Naive B cell (primary cell): ENCODE results near the gene PHKG1. TPM values are rescaled to one million over a fixed set of nuclear protein-coding genes. Genes with fewer than 3 reads are reported as not detected.
"Not testable (repeated sequence)": the region's sequence is repeated elsewhere in the genome, so short reads cannot be mapped to it uniquely, and the experiment has no call there.

Experiments
- ATAC-seq, 2 donors: fragments of 150-1000 bp; cut with Tn5 transposase; 2 replicates each; pipeline ENCODE4 v1.10.0; 2021; ENCODE audit warnings: low read depth in 2 of 2, mild to moderate bottlenecking in 2 of 2, moderate library complexity in 2 of 2
- DNase-seq: peaks from one replicate; pipeline ENCODE4 v3.0.0; 2022
- H3K27ac Mint-ChIP-seq, 6 donors: one replicate each; pipeline ENCODE4 v1.8.0; 2020 to 2022; ENCODE audit warnings: mild to moderate bottlenecking in 6 of 6, mixed read lengths in 6 of 6, moderate library complexity in 5 of 6, inconsistent platforms in 2 of 6
- H3K27me3 Mint-ChIP-seq, 3 donors: one replicate each; pipeline ENCODE4 v1.8.0; 2021 to 2022; ENCODE audit warnings: mixed read lengths in 3 of 3, mild to moderate bottlenecking in 1 of 3
- H3K36me3 Mint-ChIP-seq, 2 donors: one replicate each; pipeline ENCODE4 v1.8.0; 2020 to 2022; ENCODE audit warnings: mixed read lengths in 2 of 2, inconsistent platforms in 1 of 2, mild to moderate bottlenecking in 1 of 2
- H3K4me1 Mint-ChIP-seq, 3 donors: one replicate each; pipeline ENCODE4 v1.8.0; 2020 to 2022; ENCODE audit warnings: mixed read lengths in 3 of 3, inconsistent platforms in 1 of 3, mild to moderate bottlenecking in 1 of 3, moderate library complexity in 1 of 3
- H3K4me3 Mint-ChIP-seq, 8 donors: one replicate each; pipeline ENCODE4 v1.8.0; 2020 to 2022; ENCODE audit warnings: mild to moderate bottlenecking in 8 of 8, mixed read lengths in 8 of 8, moderate library complexity in 8 of 8, inconsistent platforms in 2 of 8
- H3K9me3 Mint-ChIP-seq, 7 donors: one replicate each; pipeline ENCODE4 v1.8.0; 2020 to 2022; ENCODE audit warnings: mixed read lengths in 7 of 7, mild to moderate bottlenecking in 5 of 7, inconsistent platforms in 2 of 7, moderate library complexity in 1 of 7
- polyA plus RNA-seq, 6 donors: library from polyadenylated mRNA; unstranded; fragments of 300-500 nt; fragmentation: Illumina TruSeq; gene quantifications; one replicate each; pipeline ENCODE4 v1.2.3, GENCODE V29; 2021; ENCODE audit warnings: low read depth in 6 of 6

Gene PHKG1
- polyA plus RNA-seq, 6 donors from 2014 or later: 0.15 to 0.63 (median 0.41) TPM; not detected in 1

- Mint-ChIP-seq H3K4me1 (peaks cover 4 to 7% (median 5%) of the 10 kb centered on the region in 3 donors), H3K9me3 (no peaks in the 10 kb centered on the region), H3K36me3 (peaks cover 0 to 9% of the 10 kb centered on the region in 2 donors), H3K27me3 (no peaks in the 10 kb centered on the region), H3K4me3 (no peak overlapping the region), H3K27ac (no peak overlapping the region)
- ATAC-seq (no peak), DNase-seq (no peak)
Observed at GRCh38 chr7:56078196-56078595, 14.6 kb downstream of the PHKG1 start.

DNA sequence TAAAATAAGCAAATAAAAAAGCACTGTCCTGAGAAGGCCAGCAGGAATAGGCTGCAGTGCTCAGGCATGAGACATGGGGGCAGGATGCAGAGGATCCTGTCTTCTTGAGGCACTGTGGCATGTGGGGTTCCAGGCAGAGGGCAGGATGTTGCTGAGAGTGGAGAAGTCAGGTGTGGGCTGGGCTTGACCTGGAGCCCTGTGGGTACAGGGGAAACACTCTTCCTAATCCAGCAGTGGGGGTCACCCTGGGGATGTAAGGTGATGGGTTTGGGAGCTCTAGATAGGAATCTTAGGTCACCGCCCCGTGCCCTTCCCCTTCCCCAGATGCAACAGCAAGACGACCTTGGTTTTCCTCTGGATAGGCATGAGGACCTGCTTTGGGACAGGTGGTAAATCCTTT is 15.1 kb downstream of the PHKG1 start:
- H3K27ac Mint-ChIP-seq: peak overlapping the region in 1 of 6 donors; percentile 47
- no peaks in the 10 kb centered on the region for H3K27me3 Mint-ChIP-seq
- no peak overlapping the region for H3K4me3 Mint-ChIP-seq
- H3K36me3 Mint-ChIP-seq: peaks cover 0 to 14% of the 10 kb centered on the region in 2 donors
- no peaks in the 10 kb centered on the region for H3K9me3 Mint-ChIP-seq
- DNase-seq: no peak
- peaks cover 4 to 12% (median 8%) of the 10 kb centered on the region in 3 donors for H3K4me1 Mint-ChIP-seq
- ATAC-seq: no peak

DNA sequence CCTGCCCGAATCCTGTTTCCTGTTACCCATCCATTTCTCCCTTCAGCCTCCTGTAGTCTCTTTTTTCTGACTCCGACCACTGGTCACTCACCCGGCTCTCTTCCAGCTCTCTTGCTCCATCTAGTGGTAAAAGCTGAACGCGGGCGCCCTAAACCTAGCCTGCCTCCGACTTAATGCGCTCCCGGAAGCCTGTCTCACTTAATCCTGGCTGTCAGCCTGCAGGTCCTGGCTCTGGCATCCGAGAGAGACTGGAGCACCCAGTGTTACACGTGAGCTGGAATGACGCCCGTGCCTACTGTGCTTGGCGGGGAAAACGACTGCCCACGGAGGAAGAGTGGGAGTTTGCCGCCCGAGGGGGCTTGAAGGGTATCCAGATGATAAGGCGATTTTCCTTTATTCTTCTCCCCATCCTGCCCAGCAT is 18.4 kb downstream of the PHKG1 start:
- peak overlapping the region in 1 of 8 donors; percentile 16 for H3K4me3 Mint-ChIP-seq
- H3K9me3 Mint-ChIP-seq: no peaks in the 10 kb centered on the region
- no peaks in the 10 kb centered on the region for H3K27me3 Mint-ChIP-seq
- peak; percentile 82 to 88 for ATAC-seq
- H3K4me1 Mint-ChIP-seq: peaks cover 4 to 12% (median 8%) of the 10 kb centered on the region in 3 donors
- peak overlapping the region in 4 of 6 donors; percentile 5 to 78 (median 33) for H3K27ac Mint-ChIP-seq
- peaks cover 5 to 12% of the 10 kb centered on the region in 2 donors for H3K36me3 Mint-ChIP-seq
- DNase-seq: peak; percentile 63

- Mint-ChIP-seq H3K36me3 (peaks cover 5 to 16% of the 10 kb centered on the region in 2 donors), H3K4me1 (peaks cover 17 to 21% (median 19%) of the 10 kb centered on the region in 3 donors), H3K27ac (peak overlapping the region in 1 of 6 donors; percentile 5), H3K4me3 (peak overlapping the region in 2 of 8 donors; percentile 60 to 74)
- not testable (repeated sequence) for DNase-seq, ATAC-seq, H3K27me3 Mint-ChIP-seq, H3K9me3 Mint-ChIP-seq
Observed at GRCh38 chr7:56066376-56066775, 26.4 kb downstream of the PHKG1 start.

DNA sequence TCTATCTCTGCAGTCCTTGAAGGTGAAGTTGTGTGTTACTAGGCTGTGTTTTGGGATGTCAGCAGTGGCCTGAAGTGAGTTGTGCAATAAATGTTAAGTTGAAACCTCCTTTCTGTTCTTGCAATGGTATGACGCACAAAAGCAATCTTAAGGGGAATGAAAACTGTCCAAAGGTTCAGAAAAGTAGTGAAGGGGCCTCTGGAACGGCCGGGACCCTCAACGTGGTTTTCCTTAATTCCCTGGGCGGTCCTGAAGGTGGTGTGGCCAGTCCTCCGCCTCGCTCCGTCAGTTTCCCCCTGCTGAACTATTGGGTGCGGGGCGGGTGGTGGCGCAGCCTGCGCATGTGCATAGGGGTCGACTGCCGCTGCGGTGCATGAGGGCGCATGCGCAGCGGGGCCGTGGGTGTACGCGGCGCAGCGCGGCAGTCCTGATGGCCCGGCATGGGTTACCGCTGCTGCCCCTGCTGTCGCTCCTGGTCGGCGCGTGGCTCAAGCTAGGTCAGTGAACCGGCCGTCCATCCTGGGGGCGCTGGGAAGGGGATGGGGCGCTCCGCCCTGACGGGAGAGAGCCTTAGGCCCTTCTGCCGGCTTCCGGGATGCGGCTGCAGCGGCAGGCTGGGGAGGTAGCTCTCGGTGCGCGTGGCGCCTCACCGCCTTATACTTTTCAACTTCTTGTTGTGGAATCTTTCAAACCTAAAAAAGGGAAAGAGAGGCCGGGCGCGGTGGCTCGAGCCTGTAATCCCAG is 28.7 kb downstream of the PHKG1 start, which contains the start of gene SUMF2:
Gene SUMF2, plus strand, starts transcription at position 405 of the 744 bp plus-strand sequence. Its CDS starts 26 bp downstream, at position 431.
- peaks cover 17 to 21% (median 19%) of the 10 kb centered on the region in 3 donors for H3K4me1 Mint-ChIP-seq
- peak within 1 kb of the TSS; percentile 49 to 96 (median 94) for H3K27ac Mint-ChIP-seq
- peak; percentile 91 for DNase-seq
- H3K36me3 Mint-ChIP-seq: peaks cover 0 to 16% of the 10 kb centered on the region in 2 donors
- peak; percentile 87 to 93 for ATAC-seq
- peak within 1 kb of the TSS; percentile 85 to 99 (median 94) for H3K4me3 Mint-ChIP-seq
- no peaks in the 10 kb centered on the region for H3K27me3 Mint-ChIP-seq
- H3K9me3 Mint-ChIP-seq: no peaks in the 10 kb centered on the region

GRCh38 chr7:56063500-56063881 is 29.3 kb downstream of the PHKG1 start:
- Mint-ChIP-seq H3K36me3 (peaks cover 1 to 16% of the 10 kb centered on the region in 2 donors), H3K9me3 (no peaks in the 10 kb centered on the region), H3K4me3 (peak overlapping the region; percentile 85 to 99 (median 94)), H3K27me3 (no peaks in the 10 kb centered on the region), H3K4me1 (peaks cover 17 to 21% (median 19%) of the 10 kb centered on the region in 3 donors), H3K27ac (peak overlapping the region; percentile 49 to 96 (median 92))
- no peak for DNase-seq
- ATAC-seq: no peak

GRCh38 chr7:56062382-56062781 is 30.4 kb downstream of the PHKG1 start:
- DNase-seq (no peak), ATAC-seq (no peak)
- peaks cover 17 to 21% (median 19%) of the 10 kb centered on the region in 3 donors for H3K4me1 Mint-ChIP-seq
- H3K27me3 Mint-ChIP-seq: no peaks in the 10 kb centered on the region
- H3K27ac Mint-ChIP-seq: peak overlapping the region in 4 of 6 donors; percentile 41 to 79 (median 76)
- H3K9me3 Mint-ChIP-seq: no peaks in the 10 kb centered on the region
- peak overlapping the region in 3 of 8 donors; percentile 12 to 71 (median 20) for H3K4me3 Mint-ChIP-seq
- peaks cover 8 to 16% of the 10 kb centered on the region in 2 donors for H3K36me3 Mint-ChIP-seq

DNA sequence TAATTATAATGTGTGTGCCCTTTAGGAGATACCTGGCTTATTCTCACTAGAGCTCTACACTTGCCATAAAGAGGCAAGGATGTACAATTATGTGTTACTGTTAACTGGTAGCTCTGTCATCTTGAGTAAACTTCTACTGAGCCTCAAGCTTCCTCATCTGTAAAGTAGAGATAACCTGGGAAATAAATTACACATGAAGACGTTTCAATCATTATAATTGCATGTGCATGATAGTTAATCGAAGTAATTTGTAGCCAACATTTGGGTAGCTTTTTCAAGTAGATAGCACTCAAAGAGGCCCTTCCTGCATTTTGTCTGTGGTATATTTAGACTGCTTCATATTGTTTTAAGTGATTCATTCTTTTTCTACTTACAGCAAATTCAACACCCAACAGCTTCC is 38.8 kb downstream of the PHKG1 start:
- no peak overlapping the region for H3K27ac Mint-ChIP-seq
- H3K27me3 Mint-ChIP-seq: no peaks in the 10 kb centered on the region
- peaks cover 5 to 31% (median 21%) of the 10 kb centered on the region in 3 donors for H3K4me1 Mint-ChIP-seq
- peaks cover 8% of the 10 kb centered on the region in 2 donors for H3K36me3 Mint-ChIP-seq
- peak overlapping the region in 5 of 8 donors; percentile 15 to 68 (median 29) for H3K4me3 Mint-ChIP-seq
- ATAC-seq: no peak
- no peaks in the 10 kb centered on the region for H3K9me3 Mint-ChIP-seq
- DNase-seq: no peak

DNA sequence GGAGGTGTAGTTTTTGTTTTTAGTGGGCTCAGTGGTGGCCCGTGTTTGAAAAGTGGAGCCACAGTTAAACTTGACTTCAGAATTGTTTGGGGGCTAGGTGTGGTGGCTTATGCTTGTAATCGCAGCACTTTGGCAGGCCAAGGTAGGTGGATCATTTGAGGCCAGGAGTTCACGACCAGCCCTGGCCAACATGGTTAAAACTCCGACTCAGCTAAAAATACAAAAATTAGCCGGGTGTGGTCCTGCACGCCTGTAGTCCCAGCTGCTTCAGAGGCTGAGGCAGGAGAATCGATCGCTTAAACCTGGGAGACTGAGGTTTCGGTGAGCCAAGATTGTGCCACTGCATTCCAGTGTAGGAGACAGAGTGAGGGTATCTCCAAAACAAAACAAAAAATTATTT is 39.4 kb downstream of the PHKG1 start:
- Mint-ChIP-seq H3K27me3 (no peaks in the 10 kb centered on the region), H3K4me1 (peaks cover 5 to 31% (median 21%) of the 10 kb centered on the region in 3 donors), H3K27ac (peak overlapping the region in 3 of 6 donors; percentile 21 to 89 (median 78)), H3K4me3 (peak overlapping the region in 5 of 8 donors; percentile 24 to 98 (median 35)), H3K36me3 (peaks cover 6 to 8% of the 10 kb centered on the region in 2 donors), H3K9me3 (no peaks in the 10 kb centered on the region)
- DNase-seq (no peak), ATAC-seq (no peak)

DNA sequence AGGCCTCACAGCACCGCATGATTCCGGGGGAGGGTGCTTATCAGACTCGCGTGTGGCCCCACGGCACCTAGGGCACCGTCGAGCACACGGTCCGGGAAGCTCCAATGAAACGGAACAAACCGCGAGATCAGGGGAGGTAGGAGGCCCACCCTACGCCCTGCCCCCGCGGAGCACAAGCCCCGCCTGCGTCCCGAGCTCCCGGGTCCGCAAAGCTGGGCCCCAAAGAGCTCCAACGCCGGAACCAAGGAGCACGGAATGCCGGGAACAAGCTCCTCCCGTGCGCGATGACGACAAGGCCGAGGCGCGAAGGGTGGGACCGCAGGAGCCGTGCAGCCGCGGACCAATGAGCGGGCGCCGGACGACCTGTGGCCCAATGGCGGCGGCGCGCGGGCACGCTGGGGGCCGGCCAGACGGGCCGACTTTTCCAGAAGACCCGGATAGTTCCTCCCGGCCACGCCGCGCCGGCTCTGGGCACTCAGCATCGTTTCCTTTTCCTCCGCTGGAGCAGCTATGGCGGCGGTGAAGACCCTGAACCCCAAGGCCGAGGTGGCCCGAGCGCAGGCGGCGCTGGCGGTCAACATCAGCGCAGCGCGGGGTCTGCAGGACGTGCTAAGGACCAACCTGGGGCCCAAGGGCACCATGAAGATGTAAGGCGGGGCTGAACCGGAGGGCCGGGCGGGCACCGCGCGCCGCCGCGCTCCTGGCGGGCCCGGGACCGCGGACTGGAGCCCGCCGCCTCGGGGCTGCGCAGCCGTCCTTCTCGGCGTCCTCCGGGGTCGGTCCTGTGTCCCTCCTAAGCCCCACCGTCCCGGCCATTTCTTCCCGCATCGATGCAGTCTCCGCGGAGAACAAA is 41.2 kb downstream of the PHKG1 start, which contains the start of the genes CCT6A and PSPH:
Gene CCT6A, plus strand, starts transcription at position 427 of the 853 bp plus-strand sequence. Its CDS starts 84 bp downstream, at position 511.
Gene PSPH, minus strand, starts transcription at position 106 of the 853 bp plus-strand sequence. CDS start 30,232 bp downstream, outside the sequence.
- no peaks in the 10 kb centered on the region for H3K36me3 Mint-ChIP-seq
- ATAC-seq: peak; percentile 86 to 87
- H3K27ac Mint-ChIP-seq: peak within 1 kb of the TSS; percentile 80 to 97 (median 96)
- peak; percentile 87 for DNase-seq
- no peaks in the 10 kb centered on the region for H3K27me3 Mint-ChIP-seq
- peaks cover 5 to 31% (median 21%) of the 10 kb centered on the region in 3 donors for H3K4me1 Mint-ChIP-seq
- H3K9me3 Mint-ChIP-seq: no peaks in the 10 kb centered on the region
- peak within 1 kb of the TSS; percentile 81 to 99 (median 96) for H3K4me3 Mint-ChIP-seq

GRCh38 chr7:56051053-56051338 is 41.8 kb downstream of the PHKG1 start:
- Mint-ChIP-seq H3K9me3 (no peaks in the 10 kb centered on the region), H3K4me1 (peaks cover 5 to 31% (median 21%) of the 10 kb centered on the region in 3 donors), H3K27ac (peak overlapping the region; percentile 20 to 97 (median 96)), H3K27me3 (no peaks in the 10 kb centered on the region), H3K36me3 (no peaks in the 10 kb centered on the region), H3K4me3 (peak overlapping the region; percentile 81 to 99 (median 96))
- DNase-seq (no peak), ATAC-seq (no peak)

- not testable (repeated sequence) for H3K9me3 Mint-ChIP-seq, DNase-seq, H3K27ac Mint-ChIP-seq, ATAC-seq, H3K27me3 Mint-ChIP-seq, H3K36me3 Mint-ChIP-seq
- Mint-ChIP-seq H3K4me1 (peaks cover 5 to 29% (median 15%) of the 10 kb centered on the region in 3 donors), H3K4me3 (peak overlapping the region in 3 of 8 donors; percentile 19 to 62 (median 57))
Observed at GRCh38 chr7:56048763-56049162, 44.0 kb downstream of the PHKG1 start.

GRCh38 chr7:56048245-56048644 is 44.5 kb downstream of the PHKG1 start:
- Mint-ChIP-seq H3K27me3 (no peaks in the 10 kb centered on the region), H3K9me3 (no peaks in the 10 kb centered on the region), H3K4me1 (peaks cover 5 to 25% (median 15%) of the 10 kb centered on the region in 3 donors), H3K36me3 (no peaks in the 10 kb centered on the region), H3K27ac (peak overlapping the region in 1 of 6 donors; percentile 39), H3K4me3 (peak overlapping the region in 1 of 8 donors; percentile 62)
- no peak for DNase-seq
- ATAC-seq: no peak
